ENCODE results near the gene GAB2.

The GAB2 gene

GRCh38 chr11:78170413-78170812 is 247.2 kb downstream of the GAB2 start:
- in situ Hi-C loops (cut with HindIII; ENCODE audit: low sequenced_read_pairs) = no loop called here

DNA sequence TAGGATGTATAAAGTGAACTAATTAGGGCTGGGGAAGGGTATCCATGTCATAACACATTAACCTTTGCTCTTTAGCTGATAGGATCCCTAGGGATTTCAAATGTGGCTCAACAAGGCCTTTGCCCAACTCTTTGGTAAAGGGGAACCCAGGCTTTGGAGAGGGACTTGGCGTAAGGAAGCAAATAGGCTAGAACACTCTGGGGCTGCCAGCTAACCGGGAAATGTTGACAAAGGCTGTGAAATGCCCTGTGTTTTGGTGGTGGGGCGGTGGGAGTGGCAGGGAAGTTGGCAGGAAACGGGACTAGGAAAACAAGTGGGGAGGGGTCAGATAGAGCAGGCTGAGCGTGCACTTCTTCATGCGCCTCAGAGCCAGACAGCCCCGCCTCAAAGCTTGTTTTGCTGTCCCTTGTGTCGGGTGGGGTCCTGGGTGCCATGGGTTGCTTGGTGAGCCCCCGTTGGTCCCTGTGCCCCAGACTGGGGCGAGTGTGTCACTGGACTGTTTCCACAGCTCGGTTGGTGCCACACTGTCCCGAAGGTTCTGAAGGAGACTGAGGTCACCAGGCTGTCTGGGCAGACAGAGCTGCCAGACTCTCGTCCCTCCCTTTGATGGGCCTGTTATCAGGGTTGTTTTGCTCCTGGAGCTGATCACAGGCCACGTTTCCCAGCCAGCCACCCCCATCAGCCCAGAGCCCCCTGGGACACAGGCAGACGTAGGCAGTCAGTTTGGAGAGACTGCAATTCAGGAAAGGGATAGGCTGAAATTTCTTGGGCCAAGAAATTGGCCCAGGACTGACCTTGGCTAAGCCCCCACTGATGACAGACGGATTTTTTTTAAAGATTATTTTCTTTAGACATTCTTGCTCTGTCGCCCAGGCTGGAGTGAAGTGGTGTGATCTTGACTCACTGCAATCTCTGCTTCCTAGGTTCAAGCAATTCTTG is 248.8 kb downstream of the GAB2 start:
- in situ Hi-C loops (cut with HindIII; ENCODE audit: low sequenced_read_pairs) = no loop called here

DNA sequence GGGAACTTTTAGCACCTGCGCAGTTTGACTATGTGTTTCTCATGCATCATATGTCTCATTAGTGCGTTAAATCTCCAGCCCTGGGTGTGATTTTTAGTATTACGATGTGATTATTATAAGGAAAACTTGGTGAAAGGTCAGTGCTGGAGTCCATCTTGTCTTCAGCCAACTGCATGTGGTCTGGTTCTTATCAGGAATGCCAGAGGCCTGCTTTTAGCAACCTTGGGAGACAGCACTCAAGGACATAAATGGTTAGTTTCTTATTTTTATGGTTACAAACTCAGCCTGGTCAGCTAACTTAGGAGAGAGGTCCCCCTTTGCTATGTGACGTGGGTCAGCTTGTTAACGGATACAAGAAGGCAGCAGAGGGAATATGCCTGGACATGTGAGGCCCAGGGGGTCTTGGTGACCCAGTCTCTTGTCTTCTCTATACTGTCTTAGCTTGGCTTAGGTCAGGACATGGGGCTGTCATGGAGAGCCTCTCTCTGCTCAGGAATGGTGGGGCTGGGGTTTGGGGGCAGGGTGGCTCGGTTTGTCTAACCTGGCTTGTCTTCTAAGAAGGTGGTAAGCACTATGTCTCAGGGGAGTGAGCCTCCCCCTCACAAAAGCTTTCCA is 250.7 kb downstream of the GAB2 start:
- in situ Hi-C loops (cut with HindIII; ENCODE audit: low sequenced_read_pairs) = no loop called here
